ENCODE results near the gene MLN. TPM values are rescaled to one million over a fixed set of nuclear protein-coding genes. Genes with fewer than 3 reads are reported as not detected.

Gene MLN
- total and polyA plus RNA-seq, 2 donors (not counting 1 experiment from before 2014, with no cell fraction given): not detected

GRCh38 chr6:33850296-33850695 is 46.5 kb upstream of the MLN start:
- Mint-ChIP-seq H3K27me3 (peaks cover 33% of the 10 kb centered on the region), H3K9me3 (ENCODE audit: insufficient read depth) (no peaks in the 10 kb centered on the region), H3K4me1 (no peaks in the 10 kb centered on the region), H3K4me3 (no peak overlapping the region), H3K27ac (no peak overlapping the region)
- H2AFZ ChIP-seq (ENCODE audit: insufficient read depth, low read depth, low read length, poor library complexity, severe bottlenecking): no peak overlapping the region
- CTCF ChIA-PET: no interaction called here
- no peaks in the 10 kb centered on the region for H3K9me3 ChIP-seq (ENCODE audit: control extremely low read depth in 1 of 3, control insufficient read depth in 2 of 3, insufficient read depth in 1 of 3, low read length in 2 of 3)
- H3K27ac ChIP-seq (ENCODE audit: low read length in 2 of 2): no peak overlapping the region
- peaks cover 0 to 46% (median 9%) of the 10 kb centered on the region in 4 experiments for H3K27me3 ChIP-seq (replicated peaks in 1 of 4; ENCODE audit: control extremely low read depth in 1 of 4, control insufficient read depth in 3 of 4, insufficient read depth in 4 of 4, low read length in 3 of 4)
- H4K20me1 ChIP-seq (ENCODE audit: control insufficient read depth, insufficient read depth, low read length, poor library complexity, severe bottlenecking): no peaks in the 10 kb centered on the region
- H3K4me3 ChIP-seq (ENCODE audit: control extremely low read depth in 1 of 5, extremely low read depth in 1 of 5, insufficient read depth in 1 of 5, low read depth in 2 of 5, low read length in 4 of 5): no peak overlapping the region
- no peak for TF ChIP-seq EZH2 (IDR thresholded peaks at IDR 0.05; ENCODE audit: borderline replicate concordance, insufficient read depth, low read depth, low read length, poor library complexity, severe bottlenecking)
- TF ChIP-seq CTCF (IDR thresholded peaks at IDR 0.05): no peak
- POLR2A ChIA-PET: no interaction called here
- DNase-seq: no peak
- WGBS (ENCODE audit: insufficient coverage): 83% methylated on average over 2 of the region's 3 CpGs
- intact Hi-C loops (cut with micrococcal nuclease): no loop called here
- H3K36me3 ChIP-seq (replicated peaks in 1 of 2; ENCODE audit: control extremely low read depth in 1 of 2, control insufficient read depth in 1 of 2, extremely low read depth in 1 of 2, insufficient read depth in 2 of 2, low read length in 1 of 2): no peaks in the 10 kb centered on the region
- H3K79me2 ChIP-seq (ENCODE audit: control insufficient read depth, insufficient read depth, low read length): no peaks in the 10 kb centered on the region
- no peak for ATAC-seq (ENCODE audit: low read depth)
- no peaks in the 10 kb centered on the region for H3K4me1 ChIP-seq (ENCODE audit: control insufficient read depth in 2 of 2, insufficient read depth in 2 of 2, low read length in 2 of 2)
- H3K9ac ChIP-seq (ENCODE audit: low read length): no peak overlapping the region
- no peak overlapping the region for H3K4me2 ChIP-seq (replicated peaks; ENCODE audit: low read depth, low read length, poor library complexity, severe bottlenecking)

DNA sequence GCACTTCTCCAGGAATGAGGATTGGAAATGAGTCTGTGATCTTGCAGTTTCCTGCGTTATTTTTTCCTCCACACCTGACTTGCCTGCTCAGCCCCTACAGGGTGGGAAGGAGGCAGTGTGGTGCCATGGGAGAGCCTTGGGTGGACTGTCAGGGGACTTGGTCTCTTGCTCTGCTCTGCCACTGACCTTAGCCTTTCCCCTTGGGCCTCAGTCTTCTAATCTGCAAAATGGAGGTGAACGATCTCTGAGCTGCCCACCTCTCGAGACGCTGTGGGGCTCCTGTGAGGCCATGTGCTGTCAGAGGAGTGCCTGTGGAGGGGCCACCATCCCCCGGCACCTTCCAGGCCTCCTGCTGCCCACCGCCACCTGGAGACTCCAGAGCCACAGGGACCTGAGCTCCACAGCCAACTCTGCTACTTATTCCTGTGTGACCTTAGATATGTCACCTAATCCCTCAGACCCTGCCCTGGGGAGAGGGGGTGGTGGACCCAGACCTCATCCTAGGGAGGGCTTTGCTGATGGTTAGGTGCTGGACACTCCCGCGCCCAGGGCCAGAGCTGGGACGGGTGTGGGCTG is 45.8 kb upstream of the MLN start:
- DNase-seq (no peak), ATAC-seq (ENCODE audit: low read depth) (no peak)
- Histone ChIP-seq H3K9me3 (ENCODE audit: control extremely low read depth in 1 of 3, control insufficient read depth in 2 of 3, insufficient read depth in 1 of 3, low read length in 2 of 3) (no peaks in the 10 kb centered on the region), H3K27ac (ENCODE audit: low read length in 2 of 2) (no peak overlapping the region), H3K36me3 (replicated peaks in 1 of 2; ENCODE audit: control extremely low read depth in 1 of 2, control insufficient read depth in 1 of 2, extremely low read depth in 1 of 2, insufficient read depth in 2 of 2, low read length in 1 of 2) (no peaks in the 10 kb centered on the region), H3K4me3 (ENCODE audit: control extremely low read depth in 1 of 5, extremely low read depth in 1 of 5, insufficient read depth in 1 of 5, low read depth in 2 of 5, low read length in 4 of 5) (no peak overlapping the region), H3K4me2 (replicated peaks; ENCODE audit: low read depth, low read length, poor library complexity, severe bottlenecking) (no peak overlapping the region), H3K27me3 (replicated peaks in 1 of 4; ENCODE audit: control extremely low read depth in 1 of 4, control insufficient read depth in 3 of 4, insufficient read depth in 4 of 4, low read length in 3 of 4) (peaks cover 0 to 40% (median 6%) of the 10 kb centered on the region in 4 experiments), H3K4me1 (ENCODE audit: control insufficient read depth in 2 of 2, insufficient read depth in 2 of 2, low read length in 2 of 2) (no peaks in the 10 kb centered on the region), H3K9ac (ENCODE audit: low read length) (no peak overlapping the region), H2AFZ (ENCODE audit: insufficient read depth, low read depth, low read length, poor library complexity, severe bottlenecking) (no peak overlapping the region), H3K79me2 (ENCODE audit: control insufficient read depth, insufficient read depth, low read length) (no peaks in the 10 kb centered on the region), H4K20me1 (ENCODE audit: control insufficient read depth, insufficient read depth, low read length, poor library complexity, severe bottlenecking) (no peaks in the 10 kb centered on the region)
- intact Hi-C loops (cut with micrococcal nuclease): no loop called here
- WGBS (ENCODE audit: insufficient coverage): 92% methylated on average over 7 of the region's 9 CpGs
- ChIA-PET CTCF (no interaction called here), POLR2A (no interaction called here)
- H3K4me3 Mint-ChIP-seq: no peak overlapping the region
- H3K27me3 Mint-ChIP-seq: peaks cover 28% of the 10 kb centered on the region
- no peak overlapping the region for H3K27ac Mint-ChIP-seq
- no peaks in the 10 kb centered on the region for H3K4me1 Mint-ChIP-seq
- TF ChIP-seq CTCF (IDR thresholded peaks at IDR 0.05): no peak
- no peaks in the 10 kb centered on the region for H3K9me3 Mint-ChIP-seq (ENCODE audit: insufficient read depth)

All from B cell (primary cell).